GM23248 (cell line): ENCODE measurements around the gene NRP1. TPM values are rescaled to one million over a fixed set of nuclear protein-coding genes. Genes with fewer than 3 reads are reported as not detected.

Experiments
- DNase-seq: peaks from one replicate; pipeline ENCODE4 v3.0.0-alpha.2; 2015
- H2AFZ ChIP-seq: fragments of 200-600 bp; sonication (generic); 2 replicates; pipeline ENCODE4 v1.6.1; 2016; ENCODE audit warnings: antibody characterized with exemption
- H3F3A ChIP-seq: fragments of 200-600 bp; sonication (generic); 2 replicates; pipeline ENCODE4 v1.6.1; 2016; ENCODE audit warnings: mild to moderate bottlenecking, antibody characterized with exemption, mixed run types; ENCODE audit not compliant: insufficient read depth
- H3K27ac ChIP-seq: fragments of 200-600 bp; sonication (generic); 2 replicates; pipeline ENCODE4 v1.5.1; 2016; ENCODE audit warnings: mild to moderate bottlenecking
- H3K27me3 ChIP-seq: fragments of 200-600 bp; sonication (generic); replicated peaks from 2 replicates; pipeline ENCODE4 v1.6.1; 2016; ENCODE audit warnings: mild to moderate bottlenecking; ENCODE audit not compliant: insufficient read depth
- H3K36me3 ChIP-seq: fragments of 200-600 bp; sonication (generic); 2 replicates; pipeline ENCODE4 v1.6.1; 2016; ENCODE audit warnings: low read depth, mild to moderate bottlenecking
- H3K4me1 ChIP-seq: fragments of 200-600 bp; sonication (generic); 2 replicates; pipeline ENCODE4 v1.6.1; 2016; ENCODE audit warnings: mild to moderate bottlenecking; ENCODE audit not compliant: insufficient read depth
- H3K4me2 ChIP-seq: fragments of 200-600 bp; sonication (generic); one replicate; pipeline ENCODE4 v1.6.1; 2016; ENCODE audit warnings: mild to moderate bottlenecking; ENCODE audit not compliant: unreplicated experiment
- H3K4me3 ChIP-seq: fragments of 200-600 bp; sonication (generic); 2 replicates; pipeline ENCODE4 v1.5.1; 2016; ENCODE audit warnings: mild to moderate bottlenecking
- H3K79me2 ChIP-seq: fragments of 200-600 bp; sonication (generic); 2 replicates; pipeline ENCODE4 v1.6.1; 2016; ENCODE audit warnings: mild to moderate bottlenecking; ENCODE audit not compliant: insufficient read depth
- H3K9ac ChIP-seq: fragments of 200-600 bp; sonication (generic); 2 replicates; pipeline ENCODE4 v1.6.1; 2016; ENCODE audit warnings: mild to moderate bottlenecking
- H3K9me2 ChIP-seq: fragments of 200-600 bp; sonication (generic); 2 replicates; pipeline ENCODE4 v1.6.1; 2016; ENCODE audit warnings: mixed run types, mild to moderate bottlenecking, moderate library complexity; ENCODE audit not compliant: insufficient read depth
- H3K9me3 ChIP-seq: fragments of 200-600 bp; sonication (generic); one replicate; pipeline ENCODE4 v1.6.1; 2017; ENCODE audit warnings: low read depth
- H4K20me1 ChIP-seq: fragments of 200-600 bp; sonication (generic); 2 replicates; pipeline ENCODE4 v1.6.0; 2016; ENCODE audit not compliant: insufficient read depth
- EZH2 ChIP-seq: fragments of 200-600 bp; sonication (generic); IDR thresholded peaks from 2 replicates; pipeline ENCODE4 v1.6.1; 2018; ENCODE audit warnings: antibody characterized with exemption, mild to moderate bottlenecking; ENCODE audit not compliant: insufficient read depth, poor library complexity, severe bottlenecking
- EZH2phosphoT487 ChIP-seq: fragments of 200-600 bp; sonication (generic); IDR thresholded peaks from 2 replicates; pipeline ENCODE4 v1.6.1; 2018; ENCODE audit warnings: antibody characterized with exemption, moderate library complexity, mild to moderate bottlenecking, low read depth; ENCODE audit not compliant: insufficient read depth
- WGBS, 2 experiments: methylation state at CpG; one replicate each; pipeline ENCODE4 v1.1.6; 2015 to 2017; ENCODE audit warnings: low lambda C conversion rate in 2 of 2, low coverage in 1 of 2; ENCODE audit errors: missing lambda C conversion rate in 2 of 2; 5-methylcytosine and 5-hydroxymethylcytosine counted together
- in situ Hi-C: fragments of 300-500 bp; cut with MboI; formaldehyde crosslinking; loops from 2 replicates; pipeline ENCODE4 v1.15.0; 2020
- polyA plus RNA-seq: library from polyadenylated mRNA; unstranded; fragments of >200 nt; fragmentation: Nextera tagmentation; extraction: Ambion mirVana; gene quantifications from 2 replicates; pipeline ENCODE4 v1.2.1, GENCODE V29; 2016
- total RNA-seq: library from RNA; depleted of rRNA; stranded (reverse); fragments of >200 nt; shearing (Covaris generic); gene quantifications from 2 replicates; pipeline ENCODE4 v1.2.3, GENCODE V29; 2014

NRP1 gene
- total and polyA plus RNA-seq, 2 experiments from 2014 or later, result 152 to 175 TPM

DNA sequence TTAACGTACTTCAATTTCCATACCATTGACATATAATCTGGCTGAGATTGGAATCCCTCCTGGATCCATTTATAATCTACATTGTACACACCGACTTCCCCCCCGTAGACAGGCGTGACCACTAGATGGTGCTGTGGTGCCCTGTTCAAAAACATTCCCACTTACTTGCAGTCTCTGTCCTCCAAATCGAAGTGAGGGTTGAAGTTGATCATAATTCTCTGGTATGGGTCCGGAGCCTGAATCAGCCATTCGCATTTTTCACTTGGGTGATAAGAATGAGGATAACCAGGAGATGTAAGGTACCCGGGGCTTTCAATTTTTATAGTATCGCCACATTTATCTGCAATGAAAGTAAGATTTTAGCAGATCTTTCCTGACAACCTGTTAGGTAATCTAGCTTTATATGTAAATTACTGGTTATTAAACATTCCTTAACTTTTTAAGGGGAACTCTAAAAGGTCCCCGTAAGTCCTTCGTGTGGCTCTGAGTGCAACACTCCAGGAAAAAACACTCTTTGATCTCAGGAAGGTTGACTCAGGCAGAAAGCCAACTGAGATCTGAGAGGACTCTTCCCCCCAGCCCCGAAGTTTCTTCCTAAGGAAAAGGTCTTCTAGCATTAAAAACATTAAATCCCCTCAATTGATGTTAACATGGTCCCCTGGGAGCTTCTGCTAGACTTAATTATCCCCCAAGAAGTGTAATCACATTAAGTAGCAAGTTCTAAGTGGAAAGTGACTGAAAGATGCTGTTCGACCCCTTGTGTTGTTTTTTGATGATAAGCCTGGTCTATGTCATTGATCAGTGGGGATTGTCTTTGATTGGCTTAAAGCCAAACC lies 3.7 kb downstream of the NRP1 start:
- no peak overlapping the region for H2AFZ ChIP-seq
- no peaks in the 10 kb centered on the region for H3K27me3 ChIP-seq
- H4K20me1 ChIP-seq, result peaks cover 6% of the 10 kb centered on the region; the same call in 1 of the 2 replicates
- no peaks in the 10 kb centered on the region for H3K9me2 ChIP-seq
- peaks cover 44% of the 10 kb centered on the region for H3K36me3 ChIP-seq
- H3K79me2 ChIP-seq, result peaks cover 93% of the 10 kb centered on the region
- 18 to 20% methylated on average over 13 of the region's 13 CpGs for WGBS, 2 experiments
- TF ChIP-seq EZH2, result no peak
- no peak for TF ChIP-seq EZH2phosphoT487
- peak overlapping the region; percentile 93 for H3K4me2 ChIP-seq
- H3K4me3 ChIP-seq, result peak overlapping the region; percentile 94
- peak overlapping the region; percentile 86 for H3K27ac ChIP-seq
- peak; percentile 85 for DNase-seq
- H3F3A ChIP-seq, result peaks cover 63% of the 10 kb centered on the region
- in situ Hi-C loops, result loop anchor here (10.0 to 25.0 kb wide), 2 partner anchors 957 to 1304 kb away; no protein-coding TSS in a partner anchor
- peak overlapping the region; percentile 90 for H3K9ac ChIP-seq
- peaks cover 52% of the 10 kb centered on the region for H3K4me1 ChIP-seq
- H3K9me3 ChIP-seq, result no peaks in the 10 kb centered on the region

DNA sequence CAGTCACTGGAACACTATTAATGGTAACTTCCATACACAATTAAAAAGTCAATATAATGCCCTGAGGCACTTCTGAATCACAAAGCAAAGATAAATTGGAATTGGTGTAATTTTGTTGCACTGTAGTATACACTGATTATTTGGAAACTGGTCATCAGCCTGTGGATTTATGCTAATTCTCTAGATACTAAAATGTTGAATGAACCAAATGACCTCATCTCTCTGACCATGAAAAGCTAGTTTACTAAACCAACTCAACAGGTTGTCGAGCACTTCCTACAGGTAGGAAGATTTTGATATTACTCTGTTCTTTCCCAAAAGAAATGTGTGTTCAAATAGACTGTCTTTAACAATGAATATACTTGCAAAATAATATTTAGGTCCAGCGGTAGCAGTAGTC lies 5.3 kb downstream of the NRP1 start:
- H3K36me3 ChIP-seq, result peaks cover 58% of the 10 kb centered on the region
- no peaks in the 10 kb centered on the region for H3K9me2 ChIP-seq
- peaks cover 6% of the 10 kb centered on the region; the same call in 1 of the 2 replicates for H4K20me1 ChIP-seq
- H3K4me3 ChIP-seq, result peak overlapping the region; percentile 10
- in situ Hi-C loops, result loop anchor here (25.0 kb wide), 1 partner anchor 958 kb away; no protein-coding TSS in a partner anchor
- no peak for DNase-seq
- H3F3A ChIP-seq, result peaks cover 63% of the 10 kb centered on the region
- 97 to 100% methylated on average over 2 of the region's 2 CpGs for WGBS, 2 experiments
- peak overlapping the region; percentile 93 for H3K4me2 ChIP-seq
- H3K4me1 ChIP-seq, result peaks cover 54% of the 10 kb centered on the region
- TF ChIP-seq EZH2 (no peak), EZH2phosphoT487 (no peak)
- H3K9me3 ChIP-seq, result no peaks in the 10 kb centered on the region
- H3K27me3 ChIP-seq, result no peaks in the 10 kb centered on the region
- H2AFZ ChIP-seq, result no peak overlapping the region
- 0 out of 2 replicates have a peak overlapping the region, but pooled peaks have one; percentile 38 for H3K9ac ChIP-seq
- peaks cover 100% of the 10 kb centered on the region for H3K79me2 ChIP-seq
- no peak overlapping the region for H3K27ac ChIP-seq

DNA sequence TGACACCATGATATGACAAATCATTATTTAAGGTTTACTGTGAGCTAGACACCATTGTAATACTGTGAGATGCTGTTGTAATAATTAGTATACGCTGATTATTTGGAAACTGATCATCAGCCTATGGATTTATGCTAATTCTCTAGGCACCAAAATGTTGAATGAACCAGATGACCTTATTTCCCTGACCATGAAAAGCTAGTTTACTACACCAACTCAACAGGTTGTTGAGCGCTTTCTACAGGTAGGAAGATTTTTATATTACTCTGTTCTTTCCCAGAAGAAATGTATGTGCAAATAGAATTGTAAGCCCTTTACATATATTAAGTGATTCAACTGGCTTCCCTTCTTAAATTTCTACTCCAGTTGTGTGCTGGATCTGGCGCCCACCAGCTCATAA lies 6.2 kb downstream of the NRP1 start:
- no peak overlapping the region for H2AFZ ChIP-seq
- H3K27ac ChIP-seq, result peak overlapping the region; percentile 35; the same call in 1 of the 2 replicates
- H3K4me2 ChIP-seq, result peak overlapping the region; percentile 9
- peaks cover 6% of the 10 kb centered on the region; the same call in 1 of the 2 replicates for H4K20me1 ChIP-seq
- H3K9me2 ChIP-seq, result no peaks in the 10 kb centered on the region
- 97 to 99% methylated on average over 3 of the region's 3 CpGs for WGBS, 2 experiments
- H3K4me1 ChIP-seq, result peaks cover 54% of the 10 kb centered on the region
- DNase-seq, result no peak
- peaks cover 100% of the 10 kb centered on the region for H3K79me2 ChIP-seq
- no peaks in the 10 kb centered on the region for H3K27me3 ChIP-seq
- peaks cover 65% of the 10 kb centered on the region for H3K36me3 ChIP-seq
- in situ Hi-C loops, result loop anchor here (25.0 kb wide), 1 partner anchor 959 kb away; no protein-coding TSS in a partner anchor
- H3K4me3 ChIP-seq, result 0 out of 2 replicates have a peak overlapping the region, but pooled peaks have one; percentile 21
- H3F3A ChIP-seq, result peaks cover 56% of the 10 kb centered on the region
- no peak for TF ChIP-seq EZH2
- no peak for TF ChIP-seq EZH2phosphoT487
- H3K9me3 ChIP-seq, result no peaks in the 10 kb centered on the region
- peak overlapping the region; percentile 39; the same call in 1 of the 2 replicates for H3K9ac ChIP-seq

DNA sequence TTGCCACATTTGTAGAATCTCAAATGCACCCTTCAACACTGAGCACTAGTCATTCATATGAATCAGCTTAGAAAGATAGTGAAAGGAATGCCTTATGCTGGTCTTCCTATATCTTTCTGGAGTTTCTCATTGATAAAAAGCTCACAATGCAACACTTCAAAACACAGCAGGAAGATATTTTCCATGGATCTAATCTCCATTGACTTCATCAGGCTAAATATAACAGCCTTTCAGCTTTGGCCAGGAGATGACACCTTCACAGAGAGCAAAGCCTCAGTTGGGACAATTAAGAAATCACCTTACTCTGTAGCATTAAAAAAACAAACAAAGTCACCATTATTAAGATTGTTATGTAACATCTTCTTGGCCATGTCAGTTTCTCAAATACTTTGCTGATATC lies 6.7 kb downstream of the NRP1 start:
- Histone ChIP-seq H3K9me3 (no peaks in the 10 kb centered on the region), H2AFZ (no peak overlapping the region), H3K9me2 (no peaks in the 10 kb centered on the region), H3F3A (peaks cover 51% of the 10 kb centered on the region), H3K4me3 (0 out of 2 replicates have a peak overlapping the region, but pooled peaks have one; percentile 21), H3K4me2 (peak overlapping the region; percentile 9), H3K27me3 (no peaks in the 10 kb centered on the region), H3K4me1 (peaks cover 54% of the 10 kb centered on the region), H3K79me2 (peaks cover 100% of the 10 kb centered on the region), H3K36me3 (peaks cover 67% of the 10 kb centered on the region), H3K27ac (peak overlapping the region; percentile 35), H3K9ac (peak overlapping the region; percentile 39; the same call in 1 of the 2 replicates), H4K20me1 (peaks cover 6% of the 10 kb centered on the region; the same call in 1 of the 2 replicates)
- peak; percentile 56 for DNase-seq
- TF ChIP-seq EZH2 (no peak), EZH2phosphoT487 (no peak)
- in situ Hi-C loops, result loop anchor here (25.0 kb wide), 1 partner anchor 960 kb away; no protein-coding TSS in a partner anchor
